ENCODE measurements around the gene OTUD3.

Gene OTUD3

DNA sequence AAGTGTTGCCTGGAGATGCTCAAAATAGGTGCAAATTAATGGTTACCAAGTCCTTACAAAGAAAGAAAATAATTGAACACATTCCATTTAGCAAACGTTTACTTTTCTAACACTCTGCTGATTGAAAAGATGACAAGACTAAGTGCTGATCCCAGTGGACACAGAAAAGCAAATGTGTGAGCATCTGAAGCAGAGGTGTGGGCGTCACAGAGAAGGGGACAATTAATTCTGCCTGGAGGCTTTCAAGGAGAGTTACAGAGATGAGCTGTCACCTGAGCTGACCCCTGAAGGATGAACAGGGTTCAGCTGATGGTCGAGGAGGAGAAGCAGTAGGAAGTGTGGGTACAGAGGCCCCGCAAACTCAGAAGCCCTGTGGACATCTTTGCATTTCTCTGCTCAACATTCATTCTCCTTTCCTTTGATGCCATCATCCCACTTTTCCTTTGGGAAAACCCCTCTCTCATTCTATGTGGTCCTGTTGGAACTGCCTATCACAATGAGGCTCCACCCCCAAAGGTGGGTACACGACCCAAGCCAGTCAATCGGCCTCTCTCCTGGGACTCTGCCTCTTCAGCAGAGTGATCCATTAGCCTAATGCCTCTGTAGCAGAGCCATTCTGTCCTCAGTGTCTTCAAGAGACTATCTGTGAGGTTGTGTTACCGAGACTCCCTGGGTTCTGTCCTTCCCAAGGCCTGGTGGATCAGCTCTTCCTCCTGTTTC is 58.5 kb downstream of the OTUD3 start:
- H3K4me3 ChIP-seq (ENCODE audit: low read depth, low read length), result no peak overlapping the region
- DNase-seq (ENCODE audit: low read depth), result no peak

DNA sequence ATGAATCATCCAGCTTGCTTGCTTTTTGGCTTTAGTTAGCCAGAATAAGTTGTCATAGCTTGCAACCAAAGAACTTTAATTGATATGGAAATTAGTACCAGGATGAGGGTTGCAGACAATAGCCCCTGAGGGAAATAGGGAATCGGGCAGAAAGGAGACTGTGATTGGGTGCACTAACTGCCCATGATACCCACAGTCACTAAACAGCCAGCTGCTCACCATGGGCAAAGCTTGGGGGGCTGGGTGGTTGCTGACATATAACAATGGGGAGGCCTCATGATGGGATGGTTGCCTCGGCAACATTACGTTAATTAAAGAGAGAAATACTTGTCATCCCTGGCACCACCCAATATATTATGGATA is 59.0 kb downstream of the OTUD3 start:
- no peak for DNase-seq (ENCODE audit: low read depth)
- no peak overlapping the region for H3K4me3 ChIP-seq (ENCODE audit: low read depth, low read length)

DNA sequence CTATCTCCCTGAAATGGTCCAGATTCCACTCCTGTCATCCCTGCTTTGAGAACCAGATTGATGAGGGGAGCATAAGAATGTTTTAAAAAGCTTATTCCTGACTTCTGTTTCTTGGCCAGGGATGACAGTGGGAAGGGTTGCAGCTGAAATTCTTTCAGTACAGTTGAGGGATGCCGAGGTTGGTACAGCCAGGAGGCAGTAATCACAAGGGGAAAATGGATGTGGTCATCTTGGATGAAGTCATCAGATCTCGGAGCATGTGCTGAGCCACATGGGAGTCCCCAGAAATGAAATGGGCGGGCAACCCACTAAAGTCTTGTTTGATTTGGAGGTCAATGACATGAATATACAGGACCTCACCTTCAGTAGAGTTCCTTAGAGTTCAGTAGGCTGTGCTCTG is 59.9 kb downstream of the OTUD3 start:
- no peak overlapping the region for H3K4me3 ChIP-seq (ENCODE audit: low read depth, low read length)
- DNase-seq (ENCODE audit: low read depth), result no peak

- H3K4me3 ChIP-seq (ENCODE audit: low read depth, low read length), result no peak overlapping the region
- DNase-seq (ENCODE audit: low read depth), result no peak
Observed at GRCh38 chr1:19942657-19943056, 60.5 kb downstream of the OTUD3 start.

- DNase-seq (ENCODE audit: low read depth), result no peak
- no peak overlapping the region for H3K4me3 ChIP-seq (ENCODE audit: low read depth, low read length)
Observed at GRCh38 chr1:19945914-19946313, 63.7 kb downstream of the OTUD3 start.

GRCh38 chr1:19946331-19946751 is 64.1 kb downstream of the OTUD3 start:
- H3K4me3 ChIP-seq (ENCODE audit: low read depth, low read length), result no peak overlapping the region
- DNase-seq (ENCODE audit: low read depth), result no peak

- no peak for DNase-seq (ENCODE audit: low read depth)
- no peak overlapping the region for H3K4me3 ChIP-seq (ENCODE audit: low read depth, low read length)
Observed at GRCh38 chr1:19946971-19947370, 64.8 kb downstream of the OTUD3 start.

GRCh38 chr1:19949016-19949415 is 66.8 kb downstream of the OTUD3 start:
- DNase-seq (ENCODE audit: low read depth), result peak; percentile 28
- no peak overlapping the region for H3K4me3 ChIP-seq (ENCODE audit: low read depth, low read length)

DNA sequence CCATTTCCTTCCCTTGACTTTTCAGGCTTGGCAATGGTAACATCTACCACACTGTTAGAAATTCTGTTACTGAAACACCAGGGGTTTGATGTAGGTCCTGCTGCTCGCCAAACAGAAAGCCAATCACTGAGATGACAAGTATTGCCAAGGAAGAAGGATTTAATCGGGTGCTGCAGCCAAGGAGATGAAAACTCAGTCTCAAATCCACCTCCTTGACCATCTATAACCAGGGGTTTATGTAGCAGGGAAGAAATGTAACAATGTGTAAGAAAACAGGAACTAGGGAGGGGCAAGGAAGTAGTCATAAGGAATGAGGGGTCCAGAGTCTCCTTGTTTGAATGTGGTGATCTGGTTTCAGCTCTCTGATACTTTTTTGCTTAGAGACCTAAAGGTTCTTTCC is 71.9 kb downstream of the OTUD3 start:
- H3K4me3 ChIP-seq (ENCODE audit: low read depth, low read length), result no peak overlapping the region
- no peak for DNase-seq (ENCODE audit: low read depth)

- H3K4me3 ChIP-seq (ENCODE audit: low read depth, low read length), result no peak overlapping the region
- no peak for DNase-seq (ENCODE audit: low read depth)
Observed at GRCh38 chr1:19955534-19956170, 73.5 kb downstream of the OTUD3 start.

DNA sequence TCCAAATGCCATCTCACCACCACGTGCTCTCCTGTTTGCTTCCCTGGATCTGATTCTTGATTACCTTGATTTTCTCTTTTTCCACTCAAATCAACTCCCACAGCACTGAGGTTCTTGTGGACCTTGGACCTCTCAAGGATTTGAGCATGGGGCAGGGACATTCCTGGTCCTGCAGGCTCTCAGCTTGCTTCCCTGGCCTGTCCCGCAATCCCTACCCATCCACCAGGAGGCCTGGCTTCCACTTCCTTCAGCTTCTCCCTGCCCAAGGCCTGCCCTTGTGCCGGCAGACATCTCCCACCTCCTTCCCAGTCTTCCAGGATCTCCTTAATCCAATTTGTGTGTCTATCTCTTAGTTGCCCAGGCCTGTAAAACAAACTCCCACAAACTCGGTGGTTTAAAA is 75.6 kb downstream of the OTUD3 start:
- DNase-seq (ENCODE audit: low read depth), result no peak
- no peak overlapping the region for H3K4me3 ChIP-seq (ENCODE audit: low read depth, low read length)

GRCh38 chr1:19960591-19960990 is 78.4 kb downstream of the OTUD3 start:
- H3K4me3 ChIP-seq (ENCODE audit: low read depth, low read length), result no peak overlapping the region
- DNase-seq (ENCODE audit: low read depth), result no peak

Measured in skeletal muscle cell (primary cell).